Measurements from ENCODE around the gene KRTAP10-12.
"Not testable (repeated sequence)": the region's sequence is repeated elsewhere in the genome, so short reads cannot be mapped to it uniquely, and the experiment has no call there.

The KRTAP10-12 gene

GRCh38 chr21:44666401-44667320 lies 30.3 kb upstream of the KRTAP10-12 start, which contains the start of gene KRTAP12-2:
Gene KRTAP12-2 (minus strand): TSS chr21:44666927. CDS start chr21:44666886, 41 bp downstream.
- no peak within 1 kb of the TSS for H3K4me3 ChIP-seq (ENCODE audit: low read length)
- DNase-seq (ENCODE audit: low read depth, low spot score), result no peak

DNA sequence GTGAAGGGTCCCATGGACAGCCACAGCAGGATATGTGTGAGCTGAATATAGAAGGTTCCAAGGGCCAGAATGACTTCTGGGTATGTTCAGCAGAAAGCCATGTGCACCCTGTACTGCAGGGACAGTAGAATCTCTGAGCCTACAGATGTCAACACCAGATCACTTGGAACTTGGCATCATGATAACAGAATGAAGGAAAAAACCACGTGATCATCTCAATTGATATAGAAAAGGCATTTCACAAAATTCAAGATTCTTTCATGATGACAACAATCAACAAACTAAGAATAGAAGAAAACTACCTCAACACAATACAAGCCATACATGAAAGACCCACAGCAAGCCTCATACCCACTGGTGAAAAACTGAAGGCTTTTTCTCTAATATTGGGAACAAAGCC lies 29.4 kb upstream of the KRTAP10-12 start:
- no peak for DNase-seq (ENCODE audit: low read depth, low spot score)
- H3K4me3 ChIP-seq (ENCODE audit: low read length), result no peak overlapping the region

DNA sequence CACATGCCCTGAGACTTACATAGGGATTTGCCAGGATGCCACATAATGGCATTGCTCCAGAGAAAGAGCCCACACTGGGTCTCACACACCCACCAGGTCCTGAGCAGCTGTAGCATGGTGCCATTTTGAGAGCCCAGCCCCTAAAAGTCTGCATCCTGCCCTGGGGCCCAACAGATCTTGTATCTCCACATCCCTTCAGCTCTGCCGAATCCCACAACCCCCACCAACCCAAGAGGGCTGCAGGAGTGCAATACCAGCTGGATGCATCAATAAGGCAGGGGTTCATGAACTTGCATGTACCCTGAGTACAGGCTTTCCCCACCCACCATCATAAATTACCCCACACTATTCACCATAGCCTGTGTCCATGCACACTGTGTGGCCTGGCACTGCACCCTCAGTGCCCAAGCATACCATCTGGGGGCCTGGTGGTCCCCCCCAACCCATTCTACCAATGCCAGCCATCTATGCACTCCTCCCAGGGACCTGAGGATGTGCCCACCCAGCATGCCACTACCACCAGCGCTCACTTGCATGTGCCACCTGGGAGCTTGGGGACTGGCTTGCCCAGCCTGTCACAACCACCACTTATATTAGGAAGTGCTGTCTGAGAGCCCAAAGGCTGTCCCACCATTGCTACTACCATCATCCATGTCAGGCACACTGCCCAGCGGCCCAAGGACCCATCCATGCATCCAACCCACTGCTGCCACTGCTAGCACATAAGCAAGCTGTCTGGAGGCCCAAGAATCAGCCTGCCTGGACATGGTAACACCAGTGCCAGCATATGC lies 26.1 kb upstream of the KRTAP10-12 start:
- DNase-seq (ENCODE audit: low read depth, low spot score), result no peak
- no peak overlapping the region for H3K4me3 ChIP-seq (ENCODE audit: low read length)

DNA sequence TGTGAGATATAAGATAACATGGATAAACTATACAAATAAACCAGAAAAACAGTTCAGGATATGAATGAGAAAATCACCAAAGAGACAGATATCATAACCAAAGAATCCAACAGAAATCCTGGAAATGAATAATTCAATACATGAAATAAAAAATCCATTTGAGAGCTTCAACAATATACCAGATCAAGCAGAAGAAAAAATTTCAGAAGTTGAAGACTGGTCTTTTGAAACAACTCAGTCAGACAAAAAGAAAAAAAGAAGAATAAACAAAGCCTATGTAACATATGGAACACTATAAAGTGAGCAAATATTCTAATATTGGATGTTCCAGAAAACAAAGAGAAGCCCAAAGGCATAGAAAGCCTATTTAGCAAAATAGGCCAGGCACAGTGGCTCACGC lies 25.1 kb upstream of the KRTAP10-12 start:
- DNase-seq (ENCODE audit: low read depth, low spot score), result no peak
- H3K4me3 ChIP-seq (ENCODE audit: low read length), result no peak overlapping the region

- H3K4me3 ChIP-seq (ENCODE audit: low read length), result no peak overlapping the region
- DNase-seq (ENCODE audit: low read depth, low spot score), result no peak
These were observed 19.1 kb upstream of the KRTAP10-12 start for GRCh38 chr21:44677881-44678280.

DNA sequence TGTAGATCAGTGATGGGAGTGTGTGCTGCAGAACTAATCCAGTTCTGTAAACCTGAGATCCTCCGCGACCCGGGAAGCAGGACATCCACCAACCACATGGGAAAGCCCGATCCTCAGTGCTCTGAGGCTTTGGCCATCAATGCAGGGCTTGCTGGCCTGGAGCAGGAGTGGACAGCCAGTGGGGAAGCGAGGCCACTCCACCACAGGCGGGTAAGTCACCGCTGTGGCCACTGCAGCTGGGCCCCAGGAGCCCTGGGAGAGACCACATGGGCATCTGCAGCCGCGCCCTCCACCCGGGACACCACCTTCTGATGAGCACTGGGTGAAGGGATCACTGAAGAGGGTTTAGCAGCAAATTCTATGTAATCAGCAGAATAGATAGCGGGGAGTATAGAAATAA lies 15.8 kb upstream of the KRTAP10-12 start:
- DNase-seq (ENCODE audit: low read depth, low spot score), result no peak
- no peak overlapping the region for H3K4me3 ChIP-seq (ENCODE audit: low read length)

DNA sequence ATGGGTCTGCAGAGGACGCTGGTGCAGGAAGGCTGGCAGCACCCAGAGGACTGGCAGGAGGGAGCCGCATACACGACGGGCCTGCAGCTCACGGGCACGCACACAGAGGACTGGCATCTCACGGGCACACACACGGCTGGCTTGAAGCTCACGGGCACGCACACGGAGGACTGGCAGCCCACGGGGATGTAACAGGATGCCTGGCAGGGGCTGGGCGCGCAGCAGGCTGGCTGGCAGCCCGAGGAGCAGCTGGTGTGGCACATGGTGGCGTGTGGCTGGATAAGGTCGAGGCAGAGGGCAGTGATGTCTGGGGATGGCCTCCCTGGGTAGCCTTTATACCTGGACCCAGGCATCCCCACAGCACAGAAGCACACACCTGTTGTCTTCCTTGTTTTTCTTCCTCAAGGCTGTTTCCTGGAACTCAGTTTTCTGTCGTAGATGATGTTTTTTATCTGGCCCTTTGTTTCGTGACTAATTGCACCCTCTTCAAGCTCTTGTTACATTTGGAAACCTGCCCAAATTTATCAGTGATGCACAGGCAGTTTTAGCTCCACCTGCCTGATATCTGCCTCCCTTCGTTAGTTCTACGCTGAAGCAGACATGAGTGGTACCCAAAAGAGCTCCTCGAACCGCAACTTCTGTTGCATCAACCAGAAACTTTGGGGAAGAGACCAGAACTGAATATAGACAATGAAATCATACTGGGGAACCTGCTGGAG lies 15.0 kb upstream of the KRTAP10-12 start, which contains the start of gene KRTAP12-1:
TSS of gene KRTAP12-1 (minus strand) at position 303 of the 719 bp plus-strand sequence. CDS start at position 263, 40 bp downstream.
- H3K4me3 ChIP-seq (ENCODE audit: low read length), result no peak within 1 kb of the TSS
- DNase-seq (ENCODE audit: low read depth, low spot score), result no peak

- DNase-seq (ENCODE audit: low read depth, low spot score), result no peak
- H3K4me3 ChIP-seq (ENCODE audit: low read length), result no peak overlapping the region
These were observed 14.3 kb upstream of the KRTAP10-12 start for GRCh38 chr21:44682580-44683151.

GRCh38 chr21:44684077-44684476 lies 12.9 kb upstream of the KRTAP10-12 start:
- DNase-seq (ENCODE audit: low read depth, low spot score), result no peak
- H3K4me3 ChIP-seq (ENCODE audit: low read length), result no peak overlapping the region

DNA sequence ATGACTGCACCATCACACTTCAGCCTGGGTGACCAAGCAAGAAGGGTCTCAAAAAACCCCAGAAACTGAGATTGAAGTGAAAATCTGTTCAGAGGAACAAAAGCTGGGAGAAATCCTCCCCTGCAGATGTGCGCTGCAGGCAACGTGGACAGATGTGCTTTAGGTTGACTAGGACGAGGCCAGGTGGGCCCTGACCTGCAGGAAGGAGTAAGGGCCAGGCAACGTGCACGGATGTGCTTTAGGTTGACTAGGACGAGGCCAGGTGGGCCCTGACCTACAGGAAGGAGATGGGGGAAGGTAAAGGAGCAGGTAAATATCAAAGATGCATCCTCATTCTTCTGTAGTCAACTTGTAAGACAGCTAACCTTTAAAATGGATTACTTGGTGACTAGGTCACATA lies 12.5 kb upstream of the KRTAP10-12 start:
- DNase-seq (ENCODE audit: low read depth, low spot score), result no peak
- no peak overlapping the region for H3K4me3 ChIP-seq (ENCODE audit: low read length)

GRCh38 chr21:44685050-44685449 lies 11.9 kb upstream of the KRTAP10-12 start:
- not testable (repeated sequence) for H3K4me3 ChIP-seq (ENCODE audit: low read length); DNase-seq (ENCODE audit: low read depth, low spot score)

GRCh38 chr21:44686000-44686781 lies 10.8 kb upstream of the KRTAP10-12 start:
- no peak overlapping the region for H3K4me3 ChIP-seq (ENCODE audit: low read length)
- DNase-seq (ENCODE audit: low read depth, low spot score), result no peak

- DNase-seq (ENCODE audit: low read depth, low spot score), result no peak
- H3K4me3 ChIP-seq (ENCODE audit: low read length), result no peak overlapping the region
These were observed 10.0 kb upstream of the KRTAP10-12 start for GRCh38 chr21:44686843-44687561.

GRCh38 chr21:44687671-44688070 lies 9.3 kb upstream of the KRTAP10-12 start:
- H3K4me3 ChIP-seq (ENCODE audit: low read length), result no peak overlapping the region
- no peak for DNase-seq (ENCODE audit: low read depth, low spot score)

DNA sequence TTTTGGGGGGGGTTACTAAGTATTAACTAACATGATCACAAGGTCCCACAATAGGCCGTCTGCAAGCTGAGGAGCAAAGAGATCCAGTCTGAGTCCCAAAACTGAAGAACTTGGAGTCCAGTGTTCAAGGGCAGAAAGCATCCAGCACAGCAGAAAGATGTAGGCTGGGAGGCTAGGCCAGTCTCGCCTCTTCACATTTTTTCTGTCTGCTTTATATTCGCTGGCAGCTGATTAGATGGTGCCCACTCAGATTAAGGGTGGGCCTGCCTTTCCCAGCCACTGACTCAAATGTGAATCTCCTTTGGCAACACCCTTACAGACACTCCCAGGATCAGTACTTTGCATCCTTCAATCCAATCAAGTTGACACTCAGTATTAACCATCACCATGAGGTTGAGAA lies 7.2 kb upstream of the KRTAP10-12 start:
- H3K4me3 ChIP-seq (ENCODE audit: low read length); DNase-seq (ENCODE audit: low read depth, low spot score): not testable (repeated sequence)

DNA sequence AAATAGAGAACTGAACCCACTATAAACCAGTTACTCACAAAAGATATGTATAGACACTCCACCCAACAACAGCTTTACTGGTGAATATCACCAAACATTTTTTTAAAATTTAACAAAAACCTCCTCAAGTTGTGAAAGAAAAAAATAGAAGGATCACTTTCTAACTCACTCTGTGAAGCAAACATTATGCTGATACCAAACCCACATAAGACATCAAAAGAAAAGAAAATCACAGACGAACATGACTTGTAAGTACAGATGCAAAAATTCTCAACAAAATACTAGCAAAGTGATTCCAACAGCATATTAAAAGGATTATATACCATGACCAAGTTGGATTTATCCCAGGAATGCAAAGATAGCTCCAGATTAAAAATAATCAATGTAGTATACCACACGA lies 5.3 kb upstream of the KRTAP10-12 start:
- no peak for DNase-seq (ENCODE audit: low read depth, low spot score)
- H3K4me3 ChIP-seq (ENCODE audit: low read length), result no peak overlapping the region

GRCh38 chr21:44692798-44693512 lies 4.0 kb upstream of the KRTAP10-12 start:
- DNase-seq (ENCODE audit: low read depth, low spot score), result no peak
- H3K4me3 ChIP-seq (ENCODE audit: low read length), result no peak overlapping the region

All from Jurkat, Clone E6-1 (cell line).